Fibroblast of skin of left quadriceps (primary cell): ENCODE results near the gene IFITM2.
"Not testable (repeated sequence)": the region's sequence is repeated elsewhere in the genome, so short reads cannot be mapped to it uniquely, and the experiment has no call there.

ENCODE experiments used
- DNase-seq, 2 experiments: peaks; one replicate each; pipeline ENCODE4 v3.0.0-alpha.2; 2013; ENCODE audit warnings: low read depth in 2 of 2

The IFITM2 gene

DNA sequence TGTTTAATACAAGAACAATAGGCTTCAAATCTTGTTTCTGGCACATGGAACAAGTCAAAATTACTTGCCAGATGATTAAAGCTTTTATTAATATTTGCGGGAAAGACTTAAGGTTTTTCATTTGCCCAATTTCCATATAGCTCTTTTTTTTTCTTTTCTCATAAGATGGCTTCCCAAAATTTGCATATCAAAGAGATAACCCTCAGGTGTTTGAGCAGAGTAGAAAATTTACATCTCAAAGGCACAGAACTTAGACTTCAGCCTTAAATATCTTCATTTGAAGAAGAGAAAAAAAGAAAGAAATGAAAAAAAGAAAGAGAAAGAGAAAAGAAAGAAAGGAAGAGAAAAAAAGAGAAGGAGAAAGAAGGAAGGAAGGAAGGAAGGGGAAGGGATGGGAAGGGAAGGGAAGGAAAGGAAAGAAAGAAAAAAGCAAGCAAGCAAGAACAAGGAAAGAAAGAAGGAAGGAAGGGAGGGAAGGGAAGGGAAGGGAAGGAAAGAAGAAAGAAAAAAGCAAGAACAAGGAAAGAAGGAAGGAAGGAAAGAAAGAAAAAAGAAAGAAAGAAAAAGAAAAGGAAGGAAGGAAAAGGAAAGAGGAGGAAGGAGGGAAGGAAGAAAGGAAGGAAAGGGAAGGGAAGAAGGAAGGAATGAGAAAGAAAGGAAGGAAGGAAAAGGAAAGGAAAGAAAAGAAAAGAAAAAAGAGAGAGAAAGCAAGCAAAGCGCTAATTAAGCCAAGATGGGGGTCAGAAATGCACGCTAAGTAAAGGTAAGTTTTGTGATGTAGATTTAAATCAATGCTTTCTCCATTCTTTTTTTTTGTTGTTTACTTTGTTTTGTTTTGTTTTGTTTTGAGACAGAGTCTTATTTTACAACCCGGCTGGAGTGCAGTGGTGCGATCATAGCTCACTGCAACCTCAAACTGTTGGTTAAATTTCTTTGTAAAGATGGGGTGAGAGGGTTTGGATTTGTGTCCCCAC is 33.2 kb downstream of the IFITM2 start:
- no peak for DNase-seq

DNA sequence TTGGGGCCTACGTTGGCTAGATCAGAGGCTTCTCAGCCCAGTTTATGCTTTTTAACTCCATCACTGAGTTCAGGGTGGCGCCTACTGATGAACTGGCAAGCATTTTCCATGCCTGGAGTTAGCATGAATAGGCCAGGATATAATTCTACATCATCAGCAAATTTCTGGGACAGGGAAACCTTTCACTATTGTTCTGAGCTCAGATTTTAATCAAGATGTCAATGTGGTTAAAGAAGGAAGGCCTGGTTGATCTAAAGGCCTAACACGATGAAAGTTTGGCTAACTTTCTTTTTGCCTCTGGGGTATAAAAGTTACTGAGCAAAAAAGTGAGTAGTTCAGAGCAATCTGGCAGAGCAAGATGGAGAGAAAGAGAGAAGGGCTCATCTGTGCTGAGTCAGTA is 34.7 kb downstream of the IFITM2 start:
- DNase-seq: no peak

- DNase-seq: no peak
These were observed 37.4 kb downstream of the IFITM2 start for GRCh38 chr11:344836-345578.

- no peak for DNase-seq
These were observed 38.9 kb downstream of the IFITM2 start for GRCh38 chr11:346529-346928.

DNA sequence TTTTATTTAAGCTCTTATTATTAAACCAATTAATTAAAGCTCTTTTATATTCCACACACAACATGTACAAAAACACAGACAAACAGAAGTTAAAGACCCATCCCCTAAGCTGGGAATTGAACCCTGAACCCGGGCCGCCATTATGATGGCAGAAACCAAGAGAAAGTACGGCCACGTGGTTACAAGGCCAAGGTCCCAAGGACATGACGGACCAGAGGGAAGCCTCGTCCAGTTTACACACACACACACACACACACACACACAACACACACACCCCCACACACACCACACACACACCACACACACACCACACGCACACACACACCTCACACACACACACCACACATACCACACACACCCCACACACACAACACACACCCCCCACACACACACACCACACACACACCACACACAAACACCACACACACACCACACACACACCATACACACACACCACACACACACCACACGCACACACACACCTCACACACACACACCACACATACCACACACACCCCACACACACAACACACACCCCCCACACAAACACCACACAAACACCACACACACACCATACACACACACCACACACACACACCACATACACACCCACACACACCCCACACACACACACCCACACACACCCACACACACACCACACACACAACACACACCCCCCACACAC is 41.8 kb downstream of the IFITM2 start:
- DNase-seq: not testable (repeated sequence)

DNA sequence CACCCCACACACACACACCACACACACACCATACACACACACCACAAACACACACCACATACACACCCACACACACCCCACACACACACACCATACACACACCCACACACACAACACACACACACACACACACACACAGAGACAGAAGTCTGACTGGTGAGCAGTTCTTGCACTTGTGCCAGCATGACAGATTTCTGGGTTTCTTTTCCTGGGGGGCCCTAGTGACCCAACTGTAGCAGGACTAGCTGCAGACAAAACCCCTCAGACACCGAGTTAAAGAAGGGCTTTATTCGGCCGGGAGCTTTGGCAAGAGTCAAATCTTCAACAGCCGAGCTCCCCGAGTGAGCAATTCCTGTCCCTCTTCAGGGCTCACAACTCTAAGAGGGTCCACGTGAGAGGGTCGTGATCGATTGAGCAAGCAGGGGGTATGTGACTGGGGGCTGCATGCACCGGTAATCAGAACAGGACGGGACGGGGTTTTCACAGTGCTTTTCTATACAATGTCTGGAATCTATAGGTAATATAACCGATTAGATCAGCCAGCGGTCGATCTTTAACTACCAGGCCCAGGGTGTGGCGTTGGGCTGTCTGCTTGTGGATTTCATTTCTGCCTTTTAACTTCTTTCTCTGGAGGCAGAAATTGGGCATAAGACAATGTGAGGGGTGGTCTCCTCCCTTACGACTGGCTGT is 42.6 kb downstream of the IFITM2 start:
- DNase-seq: not testable (repeated sequence)

DNA sequence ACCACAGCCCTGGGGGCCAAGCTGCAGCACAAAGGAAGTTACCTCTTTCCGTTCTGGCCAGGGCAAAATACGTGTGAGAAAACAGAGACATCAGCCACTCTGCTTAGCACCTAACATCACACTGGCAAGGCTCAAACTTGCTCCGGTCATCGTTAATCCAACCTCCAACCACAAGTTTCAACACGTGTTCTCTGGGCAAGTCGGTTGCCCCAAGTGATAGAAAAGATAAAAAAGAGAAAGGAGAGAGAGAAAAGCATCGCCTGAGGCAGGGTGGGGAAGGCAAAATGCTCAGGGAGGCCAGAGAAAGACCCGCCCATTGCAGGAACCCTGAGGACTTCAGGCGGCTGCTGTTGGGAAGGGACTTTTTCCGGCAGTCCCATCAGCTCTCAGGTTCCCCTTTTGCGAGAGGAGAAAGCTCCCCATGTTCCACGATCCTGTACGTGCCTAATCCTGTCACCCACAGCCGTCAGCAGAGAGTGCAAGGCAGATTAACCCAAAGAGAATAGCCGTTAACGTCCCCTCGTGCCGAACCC is 43.2 kb downstream of the IFITM2 start:
- DNase-seq: no peak

GRCh38 chr11:351411-351810 is 43.8 kb downstream of the IFITM2 start:
- no peak for DNase-seq

DNA sequence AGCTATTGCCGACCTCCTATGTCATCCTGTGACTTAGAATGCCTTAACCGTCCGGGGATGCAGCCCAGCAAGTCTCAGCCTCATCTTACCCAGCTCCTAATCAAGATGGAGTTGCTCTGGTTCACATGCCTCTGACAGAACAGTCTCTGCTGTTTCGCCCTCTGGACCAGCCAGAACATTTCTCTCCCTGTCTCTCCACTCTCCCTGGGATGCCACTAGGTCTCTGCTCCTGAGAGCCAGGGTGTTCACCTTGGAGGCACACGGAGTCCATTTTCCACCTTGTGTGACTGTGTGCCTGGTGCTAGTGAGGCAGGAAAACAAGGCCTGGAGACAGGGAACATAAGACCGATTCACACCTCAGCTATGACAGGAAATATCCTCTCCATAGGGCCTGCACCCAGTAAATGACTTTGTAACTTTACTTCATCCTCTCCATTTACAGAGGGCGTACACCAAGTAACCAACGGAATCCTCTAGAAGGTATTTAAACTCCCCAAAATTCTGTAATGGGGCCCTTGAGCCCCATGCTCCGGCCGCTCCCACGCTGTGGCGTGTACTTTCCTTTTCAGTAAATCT is 44.9 kb downstream of the IFITM2 start:
- DNase-seq: no peak

DNA sequence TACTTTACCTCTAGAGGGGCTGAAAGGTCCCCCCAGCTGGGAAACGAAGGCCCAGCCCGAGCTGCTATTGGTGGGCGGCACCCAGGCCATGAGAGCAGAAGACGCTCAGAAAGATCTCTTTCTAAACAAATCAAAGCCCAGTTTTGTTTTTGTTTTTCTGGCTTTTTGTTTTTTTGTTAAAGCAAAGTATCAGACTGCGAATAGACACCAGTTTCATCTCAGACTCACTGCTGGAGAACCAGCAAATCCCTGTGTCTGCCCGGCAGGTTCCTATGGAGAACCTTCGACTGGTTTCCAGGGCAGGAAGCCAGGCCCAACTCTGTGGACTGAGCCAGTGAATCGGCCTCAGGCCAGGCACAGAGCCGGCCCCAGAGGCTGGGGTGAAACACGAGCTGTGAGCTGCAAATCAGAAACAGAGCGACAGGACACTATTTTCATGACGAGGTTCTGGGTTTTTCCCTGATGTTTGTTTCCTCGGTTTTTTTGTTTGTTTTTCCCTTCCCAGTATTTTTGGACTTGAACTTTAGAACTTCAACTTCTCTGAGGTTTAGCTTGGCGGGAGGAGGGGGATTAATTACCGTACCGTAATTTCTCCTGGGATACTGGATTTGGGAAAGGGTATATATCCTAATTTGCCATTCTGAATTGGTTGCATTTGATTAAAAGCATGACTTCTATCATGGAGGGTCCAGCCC is 45.7 kb downstream of the IFITM2 start:
- peak; percentile 32 to 37 for DNase-seq

DNA sequence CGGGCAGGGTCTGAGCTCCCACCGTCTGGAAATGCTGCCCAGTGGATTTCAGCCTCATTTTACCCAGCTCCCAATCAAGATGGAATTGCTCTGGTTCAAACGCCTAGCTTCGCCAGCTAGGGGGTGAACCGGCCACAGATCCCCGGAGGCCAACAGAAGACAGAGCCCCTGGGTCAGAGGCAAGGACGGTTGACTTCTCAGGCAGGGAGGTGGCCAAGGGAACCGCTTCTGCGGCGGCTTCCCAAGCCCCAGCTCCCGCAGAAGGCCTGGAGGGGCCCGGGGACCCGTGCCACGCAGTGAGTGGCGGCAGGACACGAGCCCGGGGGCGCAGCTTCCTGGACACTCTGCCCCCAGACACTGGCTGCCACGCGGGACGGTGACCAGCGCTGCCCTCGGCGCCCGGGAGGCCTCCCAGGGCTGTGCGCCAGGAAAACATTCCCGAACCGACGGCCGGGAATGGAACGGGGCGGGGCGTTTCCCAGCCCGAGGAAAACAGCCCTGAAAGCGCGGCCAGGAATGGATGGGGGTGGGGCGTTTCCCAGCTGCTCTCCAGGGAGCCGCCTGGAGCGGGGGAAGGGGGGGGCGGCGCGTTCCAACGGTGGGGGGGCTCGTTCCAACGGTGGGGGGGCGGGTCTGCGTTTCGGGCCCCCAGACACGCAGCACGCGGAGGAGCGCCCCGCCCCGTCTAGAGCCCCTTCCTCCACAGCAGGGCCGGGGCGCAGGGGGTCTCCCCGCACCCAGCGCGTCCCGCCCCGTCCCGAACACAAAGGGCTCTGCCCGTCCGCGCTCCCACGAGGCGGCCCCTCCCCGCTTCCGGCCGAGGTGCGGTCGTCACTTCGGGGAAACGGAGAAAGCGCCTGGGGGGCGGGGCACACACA is 48.2 kb downstream of the IFITM2 start:
- DNase-seq: peak; percentile 97 to 98

DNA sequence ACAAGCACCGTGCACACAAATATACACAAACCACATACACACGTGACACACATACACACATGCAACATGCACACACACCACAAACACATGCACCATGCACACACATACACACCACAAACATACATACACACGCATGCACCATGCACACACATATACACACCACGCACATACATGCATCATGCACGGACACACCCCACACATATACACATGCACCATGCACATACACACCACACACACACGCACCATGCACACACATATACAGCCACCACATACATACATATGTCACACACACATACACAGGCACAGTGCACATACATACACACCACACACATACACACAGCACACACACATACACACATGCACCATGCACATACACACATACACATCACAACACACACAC is 49.0 kb downstream of the IFITM2 start:
- DNase-seq: no peak

DNA sequence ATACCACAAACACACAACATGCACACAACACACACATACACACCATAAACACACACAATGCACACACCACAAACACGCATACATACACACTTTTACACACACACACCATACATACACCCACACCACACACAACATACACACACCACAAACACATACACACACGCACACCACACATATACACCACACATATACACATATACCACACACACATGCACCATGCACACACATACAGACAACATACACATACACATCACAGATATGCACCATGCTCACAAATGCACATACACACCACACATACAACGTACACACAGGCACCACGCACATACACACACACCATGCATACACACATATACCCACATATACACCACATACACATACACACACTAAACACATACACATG is 50.0 kb downstream of the IFITM2 start:
- DNase-seq: no peak

DNA sequence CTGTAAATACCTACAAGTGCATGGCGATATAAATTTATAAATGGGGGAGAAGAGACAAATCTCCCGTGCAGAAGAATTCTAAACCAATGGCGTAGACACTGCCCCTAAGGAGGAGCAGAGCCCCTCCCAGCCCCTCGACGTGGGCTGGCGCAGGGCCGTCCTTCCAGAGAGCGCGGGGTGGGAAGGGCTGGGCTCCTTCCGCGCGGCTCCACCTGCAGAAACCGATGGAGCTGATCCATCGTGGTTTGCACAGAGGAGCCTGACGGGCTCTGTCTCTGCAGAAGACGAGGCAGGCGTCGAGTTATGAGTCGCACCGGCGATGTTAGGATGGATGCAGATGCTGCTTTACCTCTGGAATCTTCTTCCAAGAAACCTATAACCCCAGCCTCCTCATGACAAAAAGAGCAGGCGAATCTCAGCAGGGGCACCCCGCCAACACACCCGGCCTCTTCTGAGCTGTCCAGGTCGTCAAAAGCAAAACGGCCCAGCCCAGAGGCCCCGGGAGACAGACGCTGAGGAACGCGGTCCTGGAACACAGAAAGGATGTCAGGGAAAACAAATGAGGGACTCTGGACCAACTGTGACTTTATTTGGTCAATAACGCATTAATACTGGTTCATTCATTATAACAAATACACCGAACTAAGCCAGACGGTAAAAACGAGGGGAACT is 50.6 kb downstream of the IFITM2 start:
- no peak for DNase-seq
